H7 (cell line): Measurements from ENCODE around the gene FEM1B. TPM values are rescaled to one million over a fixed set of nuclear protein-coding genes. Genes with fewer than 3 reads are reported as not detected.

Experiments
- DNase-seq: peaks from one replicate; pipeline ENCODE4 v3.0.0; 2012
- H3K27me3 ChIP-seq: 2 replicates; pipeline ENCODE4 v1.6.0; 2011; ENCODE audit warnings: mild to moderate bottlenecking, low read length; ENCODE audit not compliant: control insufficient read depth, insufficient read depth
- H3K36me3 ChIP-seq: replicated peaks from 2 replicates; pipeline ENCODE4 v1.5.1; 2011; ENCODE audit warnings: low read length; ENCODE audit not compliant: control insufficient read depth, insufficient read depth
- H3K4me3 ChIP-seq: 2 replicates; pipeline ENCODE4 v1.5.1; 2011; ENCODE audit warnings: low read depth, mild to moderate bottlenecking, control low read depth, low read length, moderate library complexity; ENCODE audit not compliant: insufficient read depth
- total RNA-seq: library from RNA; depleted of rRNA; stranded (reverse); fragments of >200 nt; shearing (Covaris generic); gene quantifications from 2 replicates; pipeline ENCODE4 v1.2.3, GENCODE V29; 2014

The FEM1B gene
- total RNA-seq, 1 experiment from 2014 or later: 78.4 TPM

DNA sequence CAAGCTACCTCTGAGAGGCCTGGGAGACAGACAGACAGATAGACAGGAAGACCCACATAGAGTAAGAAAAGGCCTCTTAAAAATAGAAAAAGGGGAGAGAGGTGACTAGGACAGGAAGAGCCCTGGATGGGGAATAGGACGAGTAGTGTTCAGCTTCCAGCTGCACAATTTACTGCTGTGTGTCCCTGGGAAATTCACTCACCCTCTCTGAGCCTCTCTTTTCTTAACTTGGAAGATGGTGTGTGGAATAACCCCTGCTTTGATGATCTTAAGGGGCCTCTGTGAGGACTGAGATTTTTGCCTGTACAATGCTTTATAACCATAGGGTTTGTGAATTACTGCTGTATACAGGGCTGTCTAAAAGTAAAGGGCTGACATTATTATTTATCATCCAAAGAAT, 37.5 kb downstream of the FEM1B start:
- H3K27me3 ChIP-seq: no peaks in the 10 kb centered on the region
- H3K36me3 ChIP-seq: no peaks in the 10 kb centered on the region
- DNase-seq: no peak
- H3K4me3 ChIP-seq: no peak overlapping the region

DNA sequence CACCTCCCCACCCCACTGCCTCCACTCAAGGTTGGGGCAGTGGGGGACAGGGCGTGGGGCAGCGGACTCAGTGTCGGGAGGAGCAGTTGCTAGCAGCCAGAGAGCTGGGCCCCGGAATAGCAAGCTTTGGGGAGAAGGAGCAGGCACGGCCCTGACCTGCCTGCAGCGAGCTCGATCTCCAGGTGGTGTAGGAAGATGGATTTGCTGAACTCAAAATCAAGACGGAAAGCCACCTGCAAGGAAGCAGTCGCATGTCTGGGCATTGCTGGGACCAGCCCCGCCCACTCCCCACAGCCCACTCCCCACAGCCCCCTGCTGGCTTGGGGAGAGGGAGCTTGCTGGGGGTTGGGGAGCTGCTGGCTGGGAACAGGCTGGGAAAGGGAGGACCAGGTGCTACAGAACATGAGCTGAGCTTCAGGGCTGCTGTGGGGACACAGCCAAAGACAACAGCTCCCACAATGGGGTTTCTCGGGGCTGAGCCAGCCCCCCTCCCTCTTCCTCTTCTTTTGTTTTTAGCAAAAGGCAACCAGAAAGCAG, 38.0 kb downstream of the FEM1B start:
- H3K36me3 ChIP-seq: no peaks in the 10 kb centered on the region

DNA sequence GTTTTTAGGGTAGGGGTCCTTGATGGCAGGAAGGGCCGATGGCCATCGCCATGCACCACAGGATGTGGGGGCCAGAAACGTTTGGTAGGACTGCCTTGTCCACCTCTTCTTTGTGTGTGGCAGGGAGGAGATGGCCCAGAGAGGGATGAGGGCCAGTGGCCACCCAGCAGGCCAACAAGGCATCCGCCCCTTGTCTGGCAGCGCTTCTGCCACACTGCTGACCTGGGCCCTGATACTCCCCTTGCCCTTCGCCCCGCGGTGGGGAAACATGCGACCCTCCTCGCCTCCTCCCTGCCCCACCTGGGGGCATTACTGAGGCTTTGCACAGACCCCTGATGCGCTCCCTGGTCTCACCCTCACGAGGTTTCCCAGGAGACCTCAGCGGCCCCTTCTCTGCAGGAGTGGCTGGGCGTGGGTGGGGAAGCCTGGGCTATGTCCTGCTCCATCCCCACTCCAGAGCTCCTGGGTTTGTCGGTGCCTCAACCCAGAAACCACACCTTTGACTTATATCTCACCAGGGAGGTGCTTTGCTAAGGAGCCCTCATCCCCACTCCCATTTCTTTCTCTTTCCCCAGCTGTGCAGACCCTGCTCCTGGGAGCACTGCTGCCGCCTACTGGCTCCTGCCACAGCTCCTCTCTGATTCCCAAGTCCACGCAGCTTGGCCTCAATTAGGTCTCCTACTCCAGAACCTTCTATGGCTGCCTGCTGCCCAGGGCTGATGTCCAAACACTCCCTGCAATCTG, 38.7 kb downstream of the FEM1B start:
- peak; percentile 87 for DNase-seq
- Histone ChIP-seq H3K4me3 (no peak overlapping the region), H3K36me3 (no peaks in the 10 kb centered on the region), H3K27me3 (no peaks in the 10 kb centered on the region)

More for the DNA sequence above, 38.0 kb downstream of the FEM1B start:
- Histone ChIP-seq H3K27me3 (no peaks in the 10 kb centered on the region), H3K4me3 (no peak overlapping the region)
- DNase-seq: peak; percentile 81

DNA sequence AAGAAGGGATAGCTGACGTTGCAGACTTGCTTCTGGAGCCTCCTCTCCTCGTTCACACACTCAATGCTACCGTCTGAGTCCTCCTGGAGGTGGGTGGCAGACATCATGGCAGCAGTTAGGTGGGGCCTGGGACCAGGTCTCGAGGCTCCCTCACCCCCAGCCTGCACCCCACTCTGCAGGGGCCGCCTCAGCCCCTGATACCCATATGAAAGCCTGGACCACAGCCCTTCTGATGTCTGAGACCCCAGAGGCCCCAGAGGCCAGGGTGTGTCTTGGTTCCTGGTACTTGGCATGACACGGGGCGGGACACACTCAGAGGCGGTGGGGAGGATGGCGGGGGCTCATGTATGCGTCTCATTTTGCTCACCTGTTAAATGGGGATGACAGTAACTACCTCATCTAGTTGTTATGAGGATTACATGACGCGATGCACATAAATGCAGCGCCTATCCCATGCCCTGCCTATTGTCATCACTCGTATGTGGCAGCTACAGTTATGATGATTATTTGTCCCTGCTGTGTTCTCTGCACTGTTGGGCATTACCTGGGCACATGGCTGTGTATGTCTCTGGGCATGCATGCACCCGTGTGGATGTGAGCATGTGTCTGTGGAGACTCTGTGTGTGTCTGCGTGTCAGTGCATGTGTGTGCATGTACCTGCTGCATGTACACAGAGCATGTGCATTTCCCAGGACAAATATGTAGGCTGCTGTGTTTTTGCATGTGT, 39.9 kb downstream of the FEM1B start:
- no peak overlapping the region for H3K4me3 ChIP-seq
- DNase-seq: no peak
- H3K27me3 ChIP-seq: no peaks in the 10 kb centered on the region
- no peaks in the 10 kb centered on the region for H3K36me3 ChIP-seq

DNA sequence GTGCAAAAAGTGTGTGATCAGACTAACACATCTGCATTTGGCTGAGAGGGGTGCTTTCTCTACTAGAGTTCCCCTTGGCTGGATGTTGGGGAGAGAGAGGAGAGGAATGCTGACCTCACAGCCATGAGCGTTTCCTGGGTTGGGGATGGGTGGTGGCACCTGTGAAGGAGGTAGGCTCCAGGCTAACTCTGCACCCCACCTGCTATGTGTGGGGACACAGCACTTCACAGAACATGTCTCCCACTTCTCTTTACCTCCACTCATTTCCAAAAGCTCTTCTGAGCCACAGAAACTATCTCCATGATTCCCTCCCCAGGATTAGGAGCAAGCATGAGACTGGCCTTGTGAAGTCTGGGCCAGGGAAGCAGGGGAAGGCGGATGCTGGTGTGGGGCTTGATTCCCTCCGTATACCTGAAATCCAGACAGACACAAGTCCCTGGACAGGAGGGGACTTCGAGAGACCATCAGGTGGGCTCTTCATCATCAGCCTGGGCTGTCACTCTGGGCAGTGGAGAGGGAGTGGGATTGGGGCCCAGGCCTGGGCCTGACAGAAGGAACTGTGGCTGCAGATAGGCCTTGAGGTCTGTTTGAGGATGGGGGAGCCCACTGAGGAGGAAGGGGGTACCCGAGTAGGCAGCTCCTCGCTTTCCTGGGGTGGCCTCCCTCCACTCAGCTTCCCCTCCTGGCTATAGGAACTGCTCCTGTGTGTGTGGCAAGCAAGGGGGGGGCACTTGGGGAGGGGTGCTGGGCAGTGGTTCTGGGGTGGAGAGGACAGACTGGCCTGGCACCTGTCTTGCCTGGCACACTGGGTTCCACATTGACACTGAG, 40.7 kb downstream of the FEM1B start:
- H3K36me3 ChIP-seq: no peaks in the 10 kb centered on the region
- no peak overlapping the region for H3K4me3 ChIP-seq
- no peak for DNase-seq
- no peaks in the 10 kb centered on the region for H3K27me3 ChIP-seq

DNA sequence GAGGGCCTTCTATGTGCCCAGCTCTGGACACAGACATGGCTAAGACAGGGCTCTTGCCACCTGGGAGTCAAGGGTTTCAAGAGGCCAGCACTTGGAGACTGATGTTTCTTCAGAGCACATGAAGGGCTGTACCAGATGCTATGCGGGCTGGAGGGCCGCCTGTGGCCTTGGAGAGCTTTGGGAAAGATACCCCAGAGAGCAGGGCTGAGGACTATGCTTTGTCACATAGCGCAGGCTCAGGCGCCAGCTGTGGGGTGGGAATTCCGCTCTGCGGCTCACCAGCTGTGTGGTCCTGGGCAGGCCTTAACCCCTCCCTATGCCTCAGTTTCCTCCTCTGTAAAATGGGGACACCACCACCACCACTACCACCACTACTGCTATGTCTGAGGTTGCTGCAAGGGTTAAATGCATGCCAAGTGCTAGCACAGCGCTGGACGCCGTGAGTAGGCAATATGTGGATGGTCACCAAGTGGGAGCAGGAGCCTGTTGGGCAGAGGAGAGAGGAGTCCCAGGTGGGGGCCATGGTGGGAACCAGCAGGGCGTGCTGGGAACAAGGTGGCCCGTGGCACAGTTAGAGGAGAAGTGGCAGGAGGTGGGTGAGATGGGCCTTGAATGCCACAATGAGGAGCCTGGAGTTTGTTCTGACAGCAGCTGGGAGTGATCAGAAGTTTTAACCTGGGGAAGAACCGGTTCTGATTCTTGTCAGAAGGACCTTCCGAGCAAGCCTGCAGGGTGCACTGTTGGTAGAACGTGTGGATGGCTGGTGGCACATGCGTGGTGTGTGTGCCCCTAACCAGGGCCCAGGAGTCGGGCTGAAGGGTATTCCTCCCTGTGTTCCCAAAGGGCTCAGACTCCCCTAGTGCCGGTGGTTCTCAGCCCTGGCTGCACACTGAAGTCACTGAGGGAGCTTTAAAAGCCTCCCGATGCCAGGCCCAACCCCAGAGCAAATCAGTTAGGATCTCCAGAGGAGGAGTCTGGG, 41.7 kb downstream of the FEM1B start:
- Histone ChIP-seq H3K27me3 (no peaks in the 10 kb centered on the region), H3K36me3 (no peaks in the 10 kb centered on the region), H3K4me3 (no peak overlapping the region)
- DNase-seq: no peak

DNA sequence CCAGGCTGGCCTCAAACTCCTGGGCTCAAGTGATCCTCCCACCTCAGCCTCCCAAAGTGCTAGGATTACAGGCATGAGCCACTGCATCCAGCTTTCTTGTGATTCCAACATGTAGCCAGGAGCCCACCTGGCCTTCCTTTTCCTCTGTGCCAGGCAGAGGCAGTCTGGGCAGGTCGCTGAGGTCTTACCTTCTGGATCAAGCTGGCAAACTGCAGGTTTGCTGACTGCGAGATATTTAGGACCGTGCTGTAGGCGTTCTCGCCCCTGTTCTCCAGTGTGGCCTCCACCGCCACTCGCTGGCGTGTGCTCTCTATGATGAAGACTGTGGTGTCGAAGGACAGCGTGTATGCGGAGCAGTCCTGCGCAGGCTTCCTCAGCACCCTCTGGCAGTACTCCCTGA, 42.5 kb downstream of the FEM1B start:
- no peak overlapping the region for H3K4me3 ChIP-seq
- H3K27me3 ChIP-seq: no peaks in the 10 kb centered on the region
- DNase-seq: no peak

DNA sequence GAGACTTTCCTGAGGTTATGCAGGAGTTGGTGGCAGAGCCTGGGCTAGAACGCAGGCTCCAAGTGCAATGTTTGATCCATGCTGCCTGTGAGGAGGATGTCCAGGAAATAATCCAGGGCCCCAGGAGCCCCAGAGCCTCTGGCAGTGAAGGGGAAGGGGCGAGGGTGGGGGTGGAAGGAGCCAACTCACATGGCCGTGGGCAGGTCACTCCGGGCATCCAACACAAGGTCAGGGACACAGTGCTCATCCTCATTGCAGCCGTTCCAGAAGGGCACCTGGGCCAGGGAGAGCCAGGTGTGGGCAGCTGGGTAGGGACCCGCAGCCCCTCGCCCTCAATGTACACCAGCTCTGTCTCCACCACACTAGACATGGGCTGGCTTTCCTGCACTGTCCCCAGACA, 43.7 kb downstream of the FEM1B start:
- Histone ChIP-seq H3K36me3 (no peaks in the 10 kb centered on the region), H3K27me3 (no peaks in the 10 kb centered on the region), H3K4me3 (no peak overlapping the region)
- no peak for DNase-seq

More for the DNA sequence above, 42.5 kb downstream of the FEM1B start:
- H3K36me3 ChIP-seq: no peaks in the 10 kb centered on the region

DNA sequence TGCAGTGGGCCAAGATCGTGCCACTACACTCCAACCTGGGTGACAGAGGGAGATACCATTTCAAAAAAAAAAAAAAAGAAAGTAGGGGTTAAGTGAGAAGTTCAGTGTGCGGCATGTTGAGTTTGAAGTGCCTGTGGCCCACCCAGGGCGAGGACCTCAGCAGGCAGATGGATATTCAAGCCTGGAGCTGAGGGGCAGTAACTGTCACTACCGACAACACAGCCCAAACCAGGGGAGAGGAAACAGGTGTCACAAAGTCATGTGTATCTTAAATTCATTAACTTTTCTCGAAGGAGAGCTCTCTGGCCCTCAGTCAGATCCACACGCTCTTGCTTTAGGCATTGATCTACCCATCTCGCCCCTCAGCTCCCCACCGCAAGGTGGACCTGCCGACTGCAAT, 45.3 kb downstream of the FEM1B start:
- no peaks in the 10 kb centered on the region for H3K36me3 ChIP-seq
- H3K27me3 ChIP-seq: no peaks in the 10 kb centered on the region; the same call in 1 of the 2 replicates
- no peak for DNase-seq
- H3K4me3 ChIP-seq: no peak overlapping the region

DNA sequence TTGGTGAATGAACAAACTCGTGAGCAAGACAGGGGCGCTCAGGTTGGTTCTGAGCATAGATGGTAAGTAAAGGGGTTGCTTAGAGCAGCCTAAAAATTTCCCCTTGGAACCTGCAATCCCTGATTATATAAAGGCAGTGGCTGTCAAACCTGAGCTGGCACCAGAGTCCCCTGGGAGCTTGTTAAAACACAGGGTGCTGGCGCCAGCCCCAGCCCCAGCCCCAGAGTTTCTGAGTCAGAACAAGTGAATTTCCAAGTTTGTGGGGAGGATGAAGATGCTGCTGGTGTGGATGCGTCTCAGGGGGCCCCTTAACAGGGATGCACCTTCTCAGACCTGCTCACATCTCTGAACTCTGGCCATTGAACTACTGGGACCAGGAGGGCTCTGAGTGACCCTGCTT, 48.2 kb downstream of the FEM1B start:
- no peak for DNase-seq
- H3K27me3 ChIP-seq: no peaks in the 10 kb centered on the region; the same call in 1 of the 2 replicates
- H3K36me3 ChIP-seq: no peaks in the 10 kb centered on the region
- H3K4me3 ChIP-seq: no peak overlapping the region

DNA sequence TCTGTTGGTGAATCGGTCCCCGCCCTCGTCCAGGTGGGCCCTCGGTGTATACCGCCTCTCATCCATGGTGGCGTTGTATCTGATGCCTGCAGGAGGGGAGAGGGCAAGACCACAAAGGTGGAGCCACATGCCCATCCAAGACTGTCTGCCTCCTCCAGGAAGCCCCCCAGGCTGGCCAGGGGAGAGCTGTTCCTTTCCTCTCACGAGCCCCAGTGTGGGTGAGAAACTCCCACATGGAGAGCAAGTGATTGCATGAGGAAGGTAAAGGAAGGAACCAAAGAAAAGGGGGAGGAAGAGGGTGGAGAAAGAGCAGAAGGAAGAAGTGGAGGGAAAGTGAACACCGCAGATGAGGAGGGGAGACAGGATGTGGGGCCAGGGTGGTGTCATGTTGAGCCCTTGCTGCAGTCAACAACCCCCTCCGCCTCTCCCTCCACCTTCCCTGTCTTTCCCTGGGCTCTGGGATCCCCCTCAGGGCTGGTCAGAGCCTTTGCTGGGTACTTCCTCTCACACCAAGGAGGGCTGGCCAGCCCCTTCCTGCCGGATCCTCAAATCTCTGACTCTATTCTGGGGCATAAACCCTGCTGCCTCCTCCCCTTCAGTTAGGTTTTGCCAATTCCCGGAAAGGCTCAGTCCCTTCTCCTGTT, 49.3 kb downstream of the FEM1B start:
- no peak for DNase-seq
- no peaks in the 10 kb centered on the region; the same call in 1 of the 2 replicates for H3K27me3 ChIP-seq
- H3K4me3 ChIP-seq: no peak overlapping the region
- no peaks in the 10 kb centered on the region for H3K36me3 ChIP-seq

DNA sequence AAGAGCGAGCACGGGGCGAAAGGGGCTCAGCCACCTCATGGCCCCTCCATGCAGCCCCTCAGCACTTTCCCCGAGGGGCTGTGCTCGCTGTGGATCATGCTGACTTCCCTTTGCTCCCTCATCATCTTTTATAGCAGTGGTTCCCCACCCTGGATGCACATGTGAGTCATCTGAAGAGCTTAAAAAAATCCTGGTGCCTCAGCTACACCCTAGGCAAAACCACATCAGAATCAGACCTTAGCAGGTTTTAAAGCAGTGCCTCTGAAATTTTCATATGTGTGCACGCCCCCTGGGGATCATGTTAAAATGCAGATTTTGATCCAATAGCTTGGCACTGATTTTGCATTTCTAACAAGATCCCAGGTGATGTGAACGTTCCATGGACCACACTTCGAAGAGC, 50.9 kb downstream of the FEM1B start:
- no peak for DNase-seq
- H3K4me3 ChIP-seq: no peak overlapping the region
- no peaks in the 10 kb centered on the region; the same call in 1 of the 2 replicates for H3K27me3 ChIP-seq
- H3K36me3 ChIP-seq: no peaks in the 10 kb centered on the region

DNA sequence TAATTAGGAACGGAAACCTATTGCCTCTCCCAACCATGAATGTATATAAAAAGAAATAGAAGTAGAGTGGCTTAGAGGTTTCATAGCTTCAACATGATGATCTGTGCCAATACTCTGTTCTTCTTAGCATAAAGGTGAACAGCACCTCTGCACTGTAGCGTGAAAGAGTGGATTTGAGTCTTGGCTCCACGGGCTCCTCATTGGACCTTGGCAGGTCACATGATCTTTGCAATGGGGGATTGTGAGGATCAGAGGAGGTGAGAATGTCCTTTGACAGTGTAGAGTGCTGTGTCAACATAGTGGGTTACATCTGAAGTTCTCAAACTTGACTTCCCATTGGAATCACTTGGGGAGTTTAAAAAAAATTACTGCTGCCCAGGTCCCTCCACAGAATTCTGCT, 51.4 kb downstream of the FEM1B start:
- no peak overlapping the region for H3K4me3 ChIP-seq
- H3K36me3 ChIP-seq: no peaks in the 10 kb centered on the region
- DNase-seq: no peak
- H3K27me3 ChIP-seq: no peaks in the 10 kb centered on the region; the same call in 1 of the 2 replicates
